BE2C (cell line): ENCODE results near the gene B4GALT2. TPM values are rescaled to one million over a fixed set of nuclear protein-coding genes. Genes with fewer than 3 reads are reported as not detected.
A peak's percentile ranks its signal among the peaks of the same experiment; 100 is the strongest.

Experiments
- DNase-seq: peaks from one replicate; pipeline ENCODE4 v3.0.0-alpha.2; 2020
- H3K27me3 ChIP-seq: fragments of 250-450 bp; sonication (Bioruptor Pico); 2 replicates; pipeline ENCODE4 v1.5.1; 2020; ENCODE audit warnings: mild to moderate bottlenecking
- H3K36me3 ChIP-seq: fragments of 250-450 bp; sonication (Bioruptor Pico); 2 replicates; pipeline ENCODE4 v1.5.1; 2020; ENCODE audit warnings: mild to moderate bottlenecking
- H3K4me1 ChIP-seq: fragments of 250-450 bp; sonication (Bioruptor Pico); 2 replicates; pipeline ENCODE4 v1.5.1; 2020
- H3K4me3 ChIP-seq: 2 replicates; pipeline ENCODE4 v1.5.1; 2011; ENCODE audit warnings: low read depth, low read length
- H3K9me3 ChIP-seq: fragments of 250-450 bp; sonication (Bioruptor Pico); 2 replicates; pipeline ENCODE4 v1.5.1; 2020
- CTCF ChIP-seq: IDR thresholded peaks from 2 replicates; pipeline ENCODE4 v1.5.1; 2012; ENCODE audit warnings: mild to moderate bottlenecking, low read depth, low read length
- polyA plus RNA-seq: library from polyadenylated mRNA; unstranded; fragments of >200 nt; gene quantifications from one replicate; pipeline ENCODE4 v1.2.1, GENCODE V29; 2012; ENCODE audit warnings: low read depth, missing spikeins; ENCODE audit not compliant: insufficient read length, insufficient read depth

Gene B4GALT2
- 49.7 TPM for polyA plus RNA-seq

GRCh38 chr1:43978551-43979260 is at the start of gene B4GALT2:
B4GALT2 (plus strand) TSS chr1:43979210; CDS start chr1:43981161, 1,951 bp downstream.
- peak within 1 kb of the TSS; percentile 62 for H3K4me3 ChIP-seq
- H3K4me1 ChIP-seq = no peaks in the 10 kb centered on the region
- DNase-seq = peak; percentile 42
- H3K36me3 ChIP-seq = peaks cover 8% of the 10 kb centered on the region
- no peaks in the 10 kb centered on the region for H3K27me3 ChIP-seq
- no peak for TF ChIP-seq CTCF
- no peaks in the 10 kb centered on the region for H3K9me3 ChIP-seq

- TF ChIP-seq CTCF = peak; percentile 39
- Histone ChIP-seq H3K9me3 (no peaks in the 10 kb centered on the region), H3K36me3 (no peaks in the 10 kb centered on the region), H3K4me3 (no peak overlapping the region), H3K27me3 (no peaks in the 10 kb centered on the region), H3K4me1 (no peaks in the 10 kb centered on the region)
- DNase-seq = peak; percentile 23
Observed at GRCh38 chr1:43930168-43930948, 48.7 kb upstream of the B4GALT2 start.

GRCh38 chr1:43930949-43931275 is 48.1 kb upstream of the B4GALT2 start:
- H3K9me3 ChIP-seq = no peaks in the 10 kb centered on the region
- no peak for TF ChIP-seq CTCF
- no peak overlapping the region for H3K4me3 ChIP-seq
- no peak for DNase-seq
- no peaks in the 10 kb centered on the region for H3K4me1 ChIP-seq
- H3K27me3 ChIP-seq = no peaks in the 10 kb centered on the region
- H3K36me3 ChIP-seq = no peaks in the 10 kb centered on the region

GRCh38 chr1:43931711-43932660 is 47.0 kb upstream of the B4GALT2 start:
- Histone ChIP-seq H3K9me3 (no peaks in the 10 kb centered on the region), H3K4me1 (no peaks in the 10 kb centered on the region), H3K27me3 (no peaks in the 10 kb centered on the region), H3K4me3 (no peak overlapping the region), H3K36me3 (no peaks in the 10 kb centered on the region)
- no peak for DNase-seq
- no peak for TF ChIP-seq CTCF

- DNase-seq = no peak
- no peak overlapping the region for H3K4me3 ChIP-seq
Observed at GRCh38 chr1:43932786-43933385, 46.1 kb upstream of the B4GALT2 start.

More at GRCh38 chr1:43932786-43933385, 46.1 kb upstream of the B4GALT2 start:
- no peaks in the 10 kb centered on the region for H3K27me3 ChIP-seq
- H3K4me1 ChIP-seq = no peaks in the 10 kb centered on the region
- H3K36me3 ChIP-seq = no peaks in the 10 kb centered on the region
- TF ChIP-seq CTCF = no peak
- H3K9me3 ChIP-seq = no peaks in the 10 kb centered on the region
